HG03342 (cell line): ENCODE data around the gene MTG2.
A peak's percentile ranks its signal among the peaks of the same experiment; 100 is the strongest.

Experiments used
- ATAC-seq: cut with Tn5 transposase; IDR thresholded peaks from one replicate; pipeline ENCODE4 v1.9.1; 2021; ENCODE audit warnings: mild to moderate bottlenecking, moderate library complexity; ENCODE audit not compliant: unreplicated experiment

The MTG2 gene

GRCh38 chr20:62201173-62202082, 18.6 kb downstream of the MTG2 start:
- ATAC-seq = peak; percentile 65

DNA sequence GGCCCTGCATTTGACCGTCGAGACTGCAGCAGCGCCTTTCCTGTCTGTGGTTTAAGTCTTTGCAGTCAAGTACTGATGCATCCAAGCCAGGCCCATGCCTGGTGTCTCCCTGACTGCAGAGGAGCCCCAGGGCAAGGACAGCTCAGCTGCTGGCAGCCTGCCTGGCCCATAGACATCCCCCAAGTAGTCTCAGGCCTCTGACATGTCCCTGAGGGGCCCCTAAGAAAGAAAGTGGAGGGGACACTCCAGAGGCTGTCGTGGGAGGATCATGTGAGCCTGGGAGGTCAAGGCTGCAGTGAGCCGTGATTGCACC, 19.2 kb downstream of the MTG2 start:
- ATAC-seq = peak; percentile 17

DNA sequence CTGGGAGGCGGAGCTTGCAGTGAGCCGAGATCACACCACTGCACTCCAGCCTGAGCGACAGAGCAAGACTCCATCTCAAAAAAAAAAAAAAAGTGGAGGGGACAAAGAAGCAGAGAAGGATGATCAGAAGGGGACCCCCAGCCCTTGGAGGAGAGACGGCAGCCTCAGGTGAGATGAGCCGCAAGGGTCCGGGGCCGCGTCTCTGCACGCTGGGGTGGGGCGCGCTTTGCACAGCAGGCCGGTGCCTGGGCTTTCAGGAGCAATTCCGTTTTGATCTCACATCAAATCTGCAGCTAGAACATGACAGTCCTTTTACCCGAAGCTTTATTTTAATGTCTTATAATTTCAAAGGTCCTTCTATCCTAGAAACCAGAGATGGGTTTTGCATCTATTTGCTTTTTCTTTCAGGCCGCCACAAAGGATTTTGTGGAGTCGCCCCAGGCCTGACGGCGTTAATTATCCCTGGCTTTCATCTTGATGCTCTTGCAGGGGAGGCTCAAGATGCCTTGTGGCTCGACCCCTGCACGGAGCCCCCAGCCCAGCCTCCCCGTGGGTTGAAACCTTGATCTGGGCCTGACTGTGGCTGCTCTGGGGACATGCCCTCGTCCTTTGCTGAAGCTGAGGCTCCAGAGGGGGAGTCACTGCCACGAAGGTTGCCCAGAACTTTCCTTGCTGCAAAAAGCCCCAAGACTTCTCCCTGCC, 20.0 kb downstream of the MTG2 start:
- no peak for ATAC-seq

GRCh38 chr20:62203378-62204030, 20.7 kb downstream of the MTG2 start:
- ATAC-seq = no peak

DNA sequence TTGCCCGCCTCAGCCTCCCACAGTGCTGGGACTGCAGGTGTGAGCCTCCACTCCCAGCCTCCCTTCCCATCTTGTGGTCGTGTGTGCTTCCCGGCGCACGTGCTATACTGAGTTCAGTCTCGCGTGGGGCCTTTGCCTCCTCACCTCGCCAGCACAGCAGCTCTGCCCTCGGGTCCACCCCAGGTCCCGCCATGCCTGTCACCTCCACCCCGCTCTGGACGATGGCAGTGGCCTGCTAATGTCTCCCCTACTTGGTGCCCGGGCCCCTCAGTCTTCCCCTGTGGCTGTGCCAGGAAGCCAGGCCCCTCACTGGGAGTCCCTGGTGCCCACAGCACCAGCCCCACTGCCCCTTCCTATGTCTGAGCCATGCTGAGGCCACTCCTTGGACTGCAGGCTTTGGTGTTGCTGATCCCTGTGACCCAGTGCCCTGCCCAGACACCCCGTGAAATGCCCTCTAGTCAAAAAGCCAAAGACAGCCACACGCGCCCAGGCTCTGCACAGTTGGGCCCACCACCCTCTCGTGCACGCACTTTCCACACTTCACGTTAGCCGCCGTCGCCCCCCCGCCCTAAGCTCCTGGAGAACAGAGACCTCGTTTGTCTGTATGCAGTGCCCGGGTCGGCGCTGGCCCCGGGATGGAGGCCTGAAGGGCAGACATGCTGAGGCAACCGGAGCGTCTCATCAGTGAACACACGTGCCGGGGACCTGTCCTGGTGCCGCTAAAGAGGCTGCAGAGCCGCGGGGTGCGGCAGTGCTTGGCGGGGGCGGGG, 23.0 kb downstream of the MTG2 start:
- no peak for ATAC-seq

DNA sequence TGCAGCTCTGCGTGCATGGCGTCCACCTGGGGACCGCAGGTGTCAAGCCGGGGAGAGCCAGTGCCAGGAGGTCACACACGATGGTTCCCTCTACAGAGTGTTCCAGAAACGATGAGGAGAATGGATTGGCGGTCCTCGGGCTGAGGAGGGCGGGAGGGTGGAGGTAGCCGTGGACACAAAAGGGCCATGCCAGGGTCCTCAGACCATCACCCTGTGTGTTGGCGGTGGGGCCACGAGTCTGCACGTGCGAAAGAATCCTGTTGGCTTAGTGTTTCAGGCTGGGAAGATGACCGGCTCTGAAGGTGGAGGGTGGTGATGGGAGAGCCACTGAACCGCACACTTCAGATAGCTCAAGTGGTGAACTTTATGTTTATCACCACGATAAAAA, 23.6 kb downstream of the MTG2 start:
- no peak for ATAC-seq

DNA sequence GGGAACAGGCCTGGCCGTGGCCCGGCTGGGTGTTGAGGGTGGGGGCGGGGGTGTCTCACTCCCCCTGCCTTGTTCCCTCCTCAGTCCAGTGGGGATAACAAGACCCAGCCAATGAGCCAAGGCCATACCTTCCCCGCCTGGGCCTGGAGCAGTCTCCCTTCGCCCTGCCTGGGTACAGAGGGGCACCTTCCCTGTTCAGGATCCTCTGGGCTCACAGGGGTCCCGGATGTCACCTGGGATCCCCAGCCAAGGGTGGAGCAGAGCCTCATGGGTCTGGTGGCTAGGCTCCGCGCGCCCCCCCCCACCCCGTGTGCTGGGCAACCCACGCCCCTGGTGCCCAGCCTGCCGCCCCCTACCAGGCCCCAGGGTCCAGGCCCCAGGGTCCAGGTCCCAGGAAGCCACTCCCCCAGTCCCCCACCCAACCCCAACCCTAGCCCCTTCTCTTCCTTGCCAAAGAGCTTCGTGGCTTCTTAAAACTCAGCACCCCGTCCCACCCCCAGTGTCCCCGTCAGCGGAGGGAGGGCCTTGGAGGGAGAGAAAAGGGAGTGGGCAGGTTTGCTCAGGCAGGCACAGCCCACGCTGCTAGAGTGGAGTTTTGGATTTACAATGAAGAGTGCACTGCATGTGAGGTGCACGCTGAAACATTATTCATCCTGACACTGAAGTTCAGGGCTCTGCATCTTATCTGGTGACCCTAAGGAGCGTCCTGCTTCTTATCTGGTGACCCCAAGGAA, 25.4 kb downstream of the MTG2 start:
- ATAC-seq = no peak

GRCh38 chr20:62208795-62209755, 26.2 kb downstream of the MTG2 start:
- ATAC-seq = no peak

DNA sequence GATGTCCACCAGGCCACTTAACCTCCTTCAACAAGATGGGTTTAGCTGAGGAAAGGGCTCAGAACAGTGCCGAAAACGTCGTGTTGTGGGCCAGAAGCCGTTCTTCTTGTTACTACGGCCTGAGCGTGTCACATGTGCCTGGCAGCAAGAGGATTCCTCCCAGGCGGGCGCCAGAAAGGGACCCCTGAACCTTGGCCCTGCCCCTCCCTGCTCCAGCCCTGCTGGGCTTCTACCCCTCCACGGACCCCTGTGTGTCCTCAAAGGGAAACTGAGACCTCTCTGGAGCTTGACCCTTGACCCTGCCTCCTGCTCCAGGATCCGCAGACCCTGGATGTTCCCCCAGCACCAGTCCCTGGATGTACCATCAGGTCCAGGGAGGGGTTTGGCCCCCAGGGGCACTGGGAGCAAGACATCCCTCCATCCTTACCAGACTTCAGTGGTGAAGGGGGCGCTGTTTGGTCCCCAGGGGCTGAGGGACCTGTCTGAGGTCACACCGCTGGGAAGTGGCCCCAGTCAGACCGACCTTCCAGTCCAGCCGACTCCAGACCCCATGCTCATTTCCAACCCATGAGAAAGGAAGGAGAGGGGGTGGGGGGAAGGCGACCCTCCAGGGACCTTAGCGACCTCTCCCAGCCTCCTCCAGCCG, 27.1 kb downstream of the MTG2 start:
- ATAC-seq = no peak

- no peak for ATAC-seq
Measured at GRCh38 chr20:62210496-62210855, 27.6 kb downstream of the MTG2 start.

DNA sequence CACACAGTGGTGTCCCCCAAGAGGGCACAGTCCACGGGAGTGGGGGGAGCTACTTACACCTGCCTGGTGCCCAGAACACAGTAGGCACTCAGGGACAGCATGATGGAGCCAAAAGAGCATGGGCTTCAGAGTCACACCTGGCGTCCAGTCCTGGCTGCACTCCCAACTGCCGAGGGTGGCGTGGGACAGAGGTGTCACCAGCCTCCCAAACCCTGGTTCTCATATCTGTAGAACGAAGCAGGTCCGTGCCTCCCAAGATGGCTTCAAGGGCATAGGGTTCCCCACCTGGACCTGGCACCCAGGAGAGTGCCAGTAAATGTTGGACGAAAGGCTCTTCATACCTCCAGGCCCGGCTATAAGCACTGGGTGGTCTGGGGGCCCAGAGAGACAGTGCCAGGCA, 28.4 kb downstream of the MTG2 start:
- ATAC-seq = no peak

GRCh38 chr20:62211769-62212288, 29.0 kb downstream of the MTG2 start:
- ATAC-seq = no peak

GRCh38 chr20:62212299-62212698, 29.5 kb downstream of the MTG2 start:
- no peak for ATAC-seq

DNA sequence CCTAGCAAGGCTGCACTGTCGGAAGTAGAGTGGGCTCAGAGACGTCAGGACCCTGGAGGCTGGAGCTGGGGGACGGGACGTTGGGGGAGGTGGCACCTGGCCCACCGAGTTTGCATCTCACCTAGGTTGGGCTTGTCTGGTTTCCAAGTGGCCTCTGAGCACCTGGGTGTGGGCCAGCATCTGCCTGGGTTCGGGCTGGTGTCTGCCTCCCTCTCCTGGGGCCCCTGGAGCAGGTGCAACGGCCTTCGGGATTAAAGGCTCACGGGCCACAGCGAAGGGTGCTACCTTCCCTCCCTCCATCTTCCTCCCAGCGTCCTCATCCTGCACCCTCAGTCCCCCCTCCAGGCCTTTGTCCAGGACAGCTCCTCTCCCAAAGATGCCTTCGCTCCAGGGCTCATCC, 31.2 kb downstream of the MTG2 start:
- ATAC-seq = no peak

DNA sequence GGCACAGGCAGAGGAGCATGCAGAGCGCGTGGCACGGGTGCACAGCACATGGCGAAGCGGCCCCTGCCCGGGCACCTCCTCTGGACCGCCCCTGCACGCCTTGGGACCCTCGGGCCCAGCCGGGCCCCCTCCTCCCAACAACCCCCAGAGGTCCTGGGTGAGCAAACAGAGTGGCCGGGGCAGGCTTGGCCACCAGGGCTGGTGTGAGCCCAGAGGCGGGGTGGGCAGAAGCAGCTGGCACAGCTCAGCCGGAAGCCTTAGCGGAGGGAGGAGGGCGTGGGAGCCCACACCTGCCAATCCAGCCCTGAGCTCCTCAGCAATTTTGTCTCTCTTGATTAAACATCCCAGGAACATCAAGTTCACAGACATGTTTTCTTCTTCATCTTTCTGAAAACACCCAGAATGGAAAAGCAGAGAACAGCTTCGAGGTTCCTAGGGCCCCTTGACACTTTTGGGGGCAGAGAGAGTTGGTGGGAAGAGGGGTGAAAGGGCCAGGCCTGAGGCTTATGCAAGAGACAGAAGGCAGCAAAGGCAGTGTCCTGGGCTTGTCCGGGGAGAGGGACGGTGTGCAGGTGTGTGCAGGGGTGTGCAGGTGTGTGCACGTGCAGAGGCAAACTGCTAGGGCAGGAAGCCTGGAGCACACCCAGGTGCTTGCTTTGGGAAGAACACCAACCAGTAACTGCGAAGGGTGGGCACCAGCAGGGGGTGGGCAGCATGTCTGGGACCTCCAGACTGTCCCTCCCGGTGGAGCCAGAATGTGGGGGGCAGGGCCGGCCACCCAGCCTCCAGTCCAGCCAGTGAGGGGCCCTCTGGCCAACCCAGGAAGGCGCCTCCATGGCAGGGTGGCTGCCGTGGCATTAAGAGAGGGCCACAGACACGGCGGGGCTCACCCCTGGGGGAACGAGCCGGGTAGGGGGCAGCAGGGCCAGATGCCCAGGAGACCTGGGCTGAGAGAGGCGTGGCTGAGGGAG, 32.5 kb downstream of the MTG2 start:
- no peak for ATAC-seq

GRCh38 chr20:62215991-62216635, 33.3 kb downstream of the MTG2 start:
- no peak for ATAC-seq
